Activated CD4-positive, alpha-beta T cell treated with anti-CD3 and anti-CD28 coated beads for 48 hours (primary cell): ENCODE results near the gene C16orf82.
"Not testable (repeated sequence)": the region's sequence is repeated elsewhere in the genome, so short reads cannot be mapped to it uniquely, and the experiment has no call there.

Experiments used
- DNase-seq: peaks from one replicate; pipeline ENCODE4 v3.0.0-alpha.2; 2020

The C16orf82 gene

GRCh38 chr16:27066668-27067537, at the start of gene C16orf82:
Gene C16orf82 (plus strand): TSS chr16:27066927.
- no peak for DNase-seq

- DNase-seq = no peak
These were observed 46.7 kb upstream of the C16orf82 start for GRCh38 chr16:27020031-27020430.

DNA sequence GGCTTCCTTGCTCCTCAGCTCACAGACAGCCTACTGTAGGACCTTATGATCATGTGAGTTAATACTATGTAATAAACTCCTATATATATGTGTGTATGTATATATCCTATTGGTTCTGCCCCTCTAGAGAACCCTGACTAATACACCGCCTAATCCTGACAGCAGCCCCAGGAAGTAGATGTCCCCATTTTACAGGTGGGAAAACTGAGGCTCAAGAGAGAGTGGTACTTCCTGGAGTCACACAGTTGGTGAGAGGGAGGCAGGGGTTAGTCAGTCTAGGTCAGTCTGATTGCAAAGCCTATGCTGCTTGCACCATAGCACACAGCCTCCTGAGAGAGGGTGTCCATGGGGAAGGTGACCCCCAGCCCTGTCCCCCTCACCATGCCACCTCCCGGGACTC, 42.7 kb upstream of the C16orf82 start:
- no peak for DNase-seq

GRCh38 chr16:27025581-27025980, 41.1 kb upstream of the C16orf82 start:
- DNase-seq = no peak

DNA sequence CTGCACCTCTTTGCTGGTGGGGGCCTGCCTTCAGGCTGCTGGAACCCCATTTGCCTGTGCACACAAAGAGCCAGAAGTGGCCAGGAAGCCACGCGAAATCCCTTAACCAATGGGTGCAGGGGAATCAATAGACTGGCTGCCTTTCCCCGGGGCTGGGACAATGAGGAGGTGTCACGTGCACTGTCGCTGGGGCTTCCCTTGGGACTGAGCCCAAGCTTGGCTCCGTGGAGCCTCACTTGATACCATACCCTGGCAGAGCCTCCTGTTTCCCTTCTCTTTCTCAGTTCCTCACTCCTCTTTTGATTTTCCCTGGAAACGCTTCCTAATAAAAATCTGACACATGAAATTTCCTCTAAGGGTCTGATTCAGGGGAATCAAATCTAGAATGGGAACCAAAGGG, 38.8 kb upstream of the C16orf82 start:
- no peak for DNase-seq

DNA sequence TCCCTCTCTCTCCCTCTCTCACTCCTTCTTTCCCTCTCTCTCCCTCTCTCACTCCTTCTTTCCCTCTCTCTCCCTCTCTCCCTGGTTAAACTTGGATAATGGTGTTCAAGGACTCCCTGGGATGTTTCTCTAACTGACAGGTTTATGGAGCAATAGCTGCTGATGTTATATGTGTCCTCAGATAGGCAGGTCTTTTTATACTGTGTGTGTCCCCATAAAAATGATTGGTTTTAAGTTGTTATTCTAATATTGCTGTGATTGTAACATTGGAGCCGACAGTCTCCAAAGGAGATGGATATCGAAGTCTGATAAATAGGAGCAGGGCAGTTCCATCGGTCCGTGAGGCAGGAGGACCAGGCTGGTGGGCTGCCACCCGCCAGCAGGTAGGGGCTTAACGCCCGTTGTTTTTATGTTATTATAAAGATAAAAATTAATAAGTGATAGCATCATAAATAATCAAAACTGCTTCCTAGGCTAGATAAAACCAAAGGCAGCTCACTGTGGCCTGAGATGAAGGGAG, 38.1 kb upstream of the C16orf82 start:
- DNase-seq = no peak

DNA sequence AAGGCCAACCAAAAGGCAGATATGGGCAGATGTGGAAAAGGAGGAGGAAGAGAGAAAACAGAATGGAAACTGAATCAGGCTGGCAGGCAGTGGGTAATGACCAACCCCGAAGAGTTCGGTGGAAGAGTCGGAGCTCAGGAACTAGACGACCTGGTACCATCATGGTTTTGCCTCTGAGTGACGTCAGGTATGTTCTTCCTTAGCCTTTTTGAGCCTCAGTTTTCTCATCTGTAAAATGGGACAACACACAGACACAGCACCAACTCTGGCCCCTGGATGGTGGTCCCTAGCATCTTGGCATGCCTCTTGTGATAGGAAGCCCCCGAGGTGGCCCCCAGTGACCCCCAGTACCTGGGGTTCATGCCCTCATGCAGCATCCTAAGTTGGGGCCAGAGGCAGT, 37.2 kb upstream of the C16orf82 start:
- no peak for DNase-seq

- no peak for DNase-seq
These were observed 33.3 kb upstream of the C16orf82 start for GRCh38 chr16:27033281-27033979.

DNA sequence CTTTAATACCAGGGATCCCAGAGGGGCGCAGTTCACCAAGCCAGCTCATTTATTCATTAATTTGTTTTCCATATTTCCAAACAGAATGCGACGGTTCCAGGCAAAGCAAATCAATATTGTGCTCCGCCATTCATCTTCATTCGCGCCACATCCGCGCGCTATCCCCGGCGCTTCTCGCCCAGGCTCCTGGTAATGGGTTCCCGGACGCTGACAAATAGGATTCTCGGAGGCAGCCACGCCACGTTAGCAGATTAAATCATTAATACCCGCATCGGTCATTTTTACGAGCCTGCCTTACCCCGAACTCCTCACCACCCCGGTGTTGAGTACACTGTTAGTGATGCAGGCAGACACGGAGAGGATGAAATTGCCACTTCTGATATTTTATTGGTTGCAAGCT, 26.0 kb upstream of the C16orf82 start:
- DNase-seq = no peak

DNA sequence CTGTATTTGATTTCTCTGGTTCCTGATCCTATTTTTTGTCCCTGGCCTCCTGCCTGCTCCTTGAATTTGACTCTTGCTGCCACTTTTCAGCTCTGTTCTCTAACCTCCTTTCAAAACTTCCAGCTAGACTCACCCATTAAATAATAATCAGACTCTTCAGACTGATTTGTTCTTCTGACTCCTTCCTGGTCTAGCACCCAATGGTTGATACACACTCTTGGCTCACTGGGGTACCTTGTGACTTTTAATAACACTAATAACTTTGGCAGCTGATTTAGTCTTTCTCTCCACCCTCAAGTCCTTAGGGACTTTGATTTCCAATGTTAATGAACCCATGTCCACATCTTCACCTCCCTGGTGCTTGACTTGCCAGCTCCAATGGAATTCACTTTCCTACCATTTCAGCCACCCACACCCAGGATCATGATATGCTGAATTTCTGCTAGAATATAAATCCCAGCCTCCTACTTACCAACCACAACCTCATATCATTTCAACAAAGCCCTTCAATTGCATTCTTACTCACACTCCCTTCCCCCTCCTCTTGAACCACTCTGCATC, 19.7 kb upstream of the C16orf82 start:
- DNase-seq = no peak

- DNase-seq = no peak
These were observed 18.4 kb upstream of the C16orf82 start for GRCh38 chr16:27048316-27048715.

DNA sequence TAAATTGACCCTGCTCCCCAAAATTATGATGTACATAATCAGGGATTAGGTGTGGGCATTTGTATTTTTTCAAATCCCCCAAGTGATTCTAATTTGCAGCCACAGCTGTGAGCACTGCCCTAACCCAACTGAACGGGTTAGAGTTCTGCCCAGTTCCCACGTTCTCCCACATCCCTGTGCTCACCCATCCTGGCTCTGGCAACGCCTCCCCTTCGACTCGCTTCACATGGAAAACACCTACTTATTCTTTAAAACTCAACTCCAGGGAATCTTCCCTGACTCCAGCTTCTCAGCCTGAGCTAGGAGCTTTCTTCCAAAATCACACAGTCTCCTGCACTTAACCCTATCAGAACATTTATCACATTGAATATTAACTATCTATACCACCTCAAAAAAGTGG, 17.6 kb upstream of the C16orf82 start:
- no peak for DNase-seq

DNA sequence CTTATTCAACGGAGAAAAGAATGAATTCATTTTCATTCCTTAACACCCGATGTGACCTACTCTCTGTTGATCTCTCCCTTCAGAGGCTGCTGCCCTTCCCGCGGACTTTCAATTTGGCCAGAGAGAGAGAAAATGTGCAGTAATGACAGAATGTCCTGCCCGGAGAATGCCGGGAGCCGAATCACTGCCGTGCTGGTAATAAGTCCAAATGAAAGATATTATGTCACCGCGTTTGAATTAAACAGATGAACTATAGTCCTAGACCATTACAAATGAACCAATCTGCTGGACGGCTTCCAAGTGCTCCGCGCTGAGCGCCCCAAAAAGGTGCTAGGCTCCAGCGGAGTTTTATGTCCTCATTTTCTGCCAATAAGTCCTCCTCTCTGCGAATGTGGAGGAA, 14.7 kb upstream of the C16orf82 start:
- no peak for DNase-seq

DNA sequence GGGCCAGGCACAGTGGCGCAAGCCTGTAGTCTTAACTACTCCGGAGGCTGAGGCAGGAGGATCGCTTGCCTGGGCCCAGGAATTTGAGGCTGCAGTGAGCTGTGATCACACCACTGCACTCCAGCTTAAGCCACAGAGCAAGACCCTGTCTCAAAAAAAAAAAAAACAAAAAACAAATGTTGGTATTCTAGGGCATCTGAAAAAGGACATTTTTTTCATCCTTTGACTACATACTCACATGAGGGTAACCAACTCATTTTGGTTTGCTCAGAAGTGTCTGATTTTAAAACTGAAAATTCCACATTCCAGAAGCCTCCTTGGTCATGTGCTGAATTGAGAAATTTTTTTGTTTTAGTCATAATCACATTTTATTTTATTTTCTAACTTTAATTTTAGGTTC, 12.7 kb upstream of the C16orf82 start:
- no peak for DNase-seq

GRCh38 chr16:27058299-27058698, 8.4 kb upstream of the C16orf82 start:
- no peak for DNase-seq

GRCh38 chr16:27070776-27071175, 4.0 kb downstream of the C16orf82 start:
- DNase-seq = no peak

DNA sequence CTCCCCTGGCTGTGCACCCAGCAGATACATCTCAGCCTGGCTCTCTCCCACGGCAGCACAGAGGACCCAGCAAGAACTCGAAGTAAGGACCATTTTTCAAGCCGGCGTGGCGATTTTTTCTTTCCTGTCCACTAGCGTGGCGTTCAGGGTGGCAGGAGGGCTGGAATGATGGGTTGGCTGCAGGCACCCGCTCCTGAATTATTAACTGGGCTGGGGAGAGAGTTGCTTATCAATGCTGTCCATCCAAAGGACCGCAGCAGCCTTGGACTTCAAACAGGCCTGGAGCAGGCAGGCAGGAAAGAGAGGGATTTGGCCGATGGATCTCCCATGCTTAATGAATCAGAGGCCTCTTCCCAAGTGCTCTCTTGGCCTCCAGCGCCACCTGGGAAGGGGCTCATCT, 7.0 kb downstream of the C16orf82 start:
- no peak for DNase-seq

DNA sequence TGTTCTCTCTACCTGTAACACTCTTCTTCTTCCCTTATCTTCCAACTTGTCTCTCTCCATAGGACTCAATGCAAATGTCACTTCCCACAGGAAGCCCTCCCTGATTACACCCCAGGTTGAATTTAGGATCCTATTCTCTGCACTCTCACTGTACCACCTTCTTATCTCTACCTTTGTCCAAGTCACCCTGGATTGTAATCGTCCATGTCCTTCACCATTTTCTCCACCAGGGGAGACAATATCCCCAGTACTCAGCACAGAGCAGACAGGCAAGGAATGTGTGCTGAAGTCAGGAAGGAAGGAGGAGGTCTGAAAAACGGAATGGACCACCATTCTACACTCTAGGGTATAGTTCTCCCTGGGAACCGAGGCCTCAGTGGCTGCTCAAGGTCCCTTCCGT, 14.2 kb downstream of the C16orf82 start:
- no peak for DNase-seq

DNA sequence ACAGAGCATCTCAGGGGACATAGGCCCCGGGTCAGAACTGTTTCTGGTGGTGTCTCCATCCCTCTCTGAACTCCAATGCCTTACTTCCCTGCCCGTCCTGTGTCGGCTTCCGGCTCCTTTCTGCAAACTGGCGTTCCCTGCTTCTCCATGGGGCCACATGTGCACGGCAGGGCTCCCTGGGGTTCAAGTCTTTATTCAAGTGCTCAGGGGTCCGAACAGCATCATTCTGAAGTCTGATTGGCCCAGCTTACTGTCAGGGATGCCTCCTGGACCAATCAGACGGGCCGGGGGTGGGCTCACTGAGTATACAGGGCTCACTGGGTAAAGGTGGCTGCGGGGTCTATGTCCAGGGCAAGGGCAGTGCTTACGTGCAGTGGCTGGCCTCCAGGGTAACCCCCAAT, 17.1 kb downstream of the C16orf82 start:
- DNase-seq = no peak

GRCh38 chr16:27084307-27085028, 17.7 kb downstream of the C16orf82 start:
- DNase-seq = no peak

GRCh38 chr16:27085182-27085581, 18.5 kb downstream of the C16orf82 start:
- no peak for DNase-seq

- not testable (repeated sequence) for DNase-seq
These were observed 19.3 kb downstream of the C16orf82 start for GRCh38 chr16:27086031-27086430.

- no peak for DNase-seq
These were observed 21.5 kb downstream of the C16orf82 start for GRCh38 chr16:27088216-27088615.
